ENCODE results near the gene MPPED2.
A peak's percentile ranks its signal among the peaks of the same experiment; 100 is the strongest.

Gene MPPED2

GRCh38 chr11:30586251-30587144 lies at the start of gene MPPED2:
Gene MPPED2, minus strand, starts transcription at chr11:30586353. Its CDS starts 5,980 bp downstream, at chr11:30580373.
- peak; percentile 74 for DNase-seq (ENCODE audit: extremely low spot score)
- no peak for TF ChIP-seq L3MBTL2 (conservative IDR thresholded peaks at IDR 0.05)
- TF ChIP-seq NFRKB (IDR thresholded peaks at IDR 0.05) = no peak
- TF ChIP-seq PKNOX1 (IDR thresholded peaks at IDR 0.05) = no peak
- TF ChIP-seq BHLHE40 (IDR thresholded peaks at IDR 0.05; ENCODE audit: borderline replicate concordance) = no peak
- no peak for TF ChIP-seq ZNF384 (IDR thresholded peaks at IDR 0.05)
- TF ChIP-seq LEF1 (IDR thresholded peaks at IDR 0.05; ENCODE audit: borderline replicate concordance) = no peak
- no peak for TF ChIP-seq CTBP1 (IDR thresholded peaks at IDR 0.05; ENCODE audit: borderline replicate concordance)
- TF ChIP-seq SP1 (IDR thresholded peaks at IDR 0.05) = no peak
- TF ChIP-seq ARNT (IDR thresholded peaks at IDR 0.05) = no peak
- no peak for TF ChIP-seq SUZ12 (IDR thresholded peaks at IDR 0.05)
- TF ChIP-seq FOXK2 (IDR thresholded peaks at IDR 0.05) = no peak
- no peak for TF ChIP-seq TARDBP (IDR thresholded peaks at IDR 0.05)
- no peak for TF ChIP-seq FOXA1 (IDR thresholded peaks at IDR 0.05)
- ChIA-PET CTCF (interaction anchor here (0.5 to 0.9 kb wide), 4 partner anchors 15 to 309 kb away, joined by 3 to 5 read pairs (median 3); no protein-coding TSS in a partner anchor), POLR2A (interaction anchor here (0.9 to 1.8 kb wide), 4 partner anchors 10 to 64 kb away, joined by 3 to 6 read pairs (median 4); no protein-coding TSS in a partner anchor)

GRCh38 chr11:30635401-30635989 lies 49.3 kb upstream of the MPPED2 start:
- ChIA-PET POLR2A (no interaction called here), CTCF (no interaction called here)

GRCh38 chr11:30631148-30631547 lies 45.0 kb upstream of the MPPED2 start:
- POLR2A ChIA-PET = no interaction called here
- DNase-seq (ENCODE audit: extremely low spot score) = no peak
- CTCF ChIA-PET = interaction anchor here (0.7 kb wide), 1 partner anchor 143 kb away, joined by 3 read pairs; no protein-coding TSS in a partner anchor
- TF ChIP-seq TARDBP (IDR thresholded peaks at IDR 0.05) (no peak), L3MBTL2 (conservative IDR thresholded peaks at IDR 0.05) (no peak), FOXA1 (IDR thresholded peaks at IDR 0.05) (no peak), SP1 (IDR thresholded peaks at IDR 0.05) (no peak), HDGF (IDR thresholded peaks at IDR 0.05; ENCODE audit: borderline replicate concordance) (no peak), NFRKB (IDR thresholded peaks at IDR 0.05) (no peak), BHLHE40 (IDR thresholded peaks at IDR 0.05; ENCODE audit: borderline replicate concordance) (no peak), ZNF384 (IDR thresholded peaks at IDR 0.05) (no peak), ELF4 (IDR thresholded peaks at IDR 0.05) (no peak), SUZ12 (IDR thresholded peaks at IDR 0.05) (no peak), CTBP1 (IDR thresholded peaks at IDR 0.05; ENCODE audit: borderline replicate concordance) (no peak), FOXK2 (IDR thresholded peaks at IDR 0.05) (no peak), PKNOX1 (IDR thresholded peaks at IDR 0.05) (no peak), FOXM1 (IDR thresholded peaks at IDR 0.05; ENCODE audit: borderline replicate concordance) (no peak), LEF1 (IDR thresholded peaks at IDR 0.05; ENCODE audit: borderline replicate concordance) (no peak), ARNT (IDR thresholded peaks at IDR 0.05) (no peak)

More at GRCh38 chr11:30635401-30635989, 49.3 kb upstream of the MPPED2 start:
- peak; percentile 53 for DNase-seq (ENCODE audit: extremely low spot score)
- TF ChIP-seq PKNOX1 (IDR thresholded peaks at IDR 0.05) (peak; percentile 55), CTBP1 (IDR thresholded peaks at IDR 0.05; ENCODE audit: borderline replicate concordance) (no peak), LEF1 (IDR thresholded peaks at IDR 0.05; ENCODE audit: borderline replicate concordance) (no peak), ZNF384 (IDR thresholded peaks at IDR 0.05) (no peak), FOXK2 (IDR thresholded peaks at IDR 0.05) (no peak)

- CTCF ChIA-PET = no interaction called here
Observed at GRCh38 chr11:30619767-30620166, 33.6 kb upstream of the MPPED2 start.

GRCh38 chr11:30617762-30618161 lies 31.6 kb upstream of the MPPED2 start:
- TF ChIP-seq L3MBTL2 (conservative IDR thresholded peaks at IDR 0.05) = no peak
- TF ChIP-seq FOXA1 (IDR thresholded peaks at IDR 0.05) = no peak
- no peak for DNase-seq (ENCODE audit: extremely low spot score)
- CTCF ChIA-PET = interaction anchor here (0.8 kb wide), 1 partner anchor 10 kb away, joined by 4 read pairs; no protein-coding TSS in a partner anchor
- POLR2A ChIA-PET = no interaction called here

More at GRCh38 chr11:30619767-30620166, 33.6 kb upstream of the MPPED2 start:
- TF ChIP-seq CTBP1 (IDR thresholded peaks at IDR 0.05; ENCODE audit: borderline replicate concordance) (no peak), FOXK2 (IDR thresholded peaks at IDR 0.05) (no peak), ARNT (IDR thresholded peaks at IDR 0.05) (no peak), BHLHE40 (IDR thresholded peaks at IDR 0.05; ENCODE audit: borderline replicate concordance) (no peak)
- POLR2A ChIA-PET = no interaction called here
- DNase-seq (ENCODE audit: extremely low spot score) = no peak

GRCh38 chr11:30610628-30611027 lies 24.5 kb upstream of the MPPED2 start:
- ChIA-PET POLR2A (no interaction called here), CTCF (no interaction called here)
- no peak for DNase-seq (ENCODE audit: extremely low spot score)
- TF ChIP-seq FOXA1 (IDR thresholded peaks at IDR 0.05) (no peak), PKNOX1 (IDR thresholded peaks at IDR 0.05) (no peak), FOXK2 (IDR thresholded peaks at IDR 0.05) (no peak), ELF4 (IDR thresholded peaks at IDR 0.05) (no peak), ZNF384 (IDR thresholded peaks at IDR 0.05) (no peak), L3MBTL2 (conservative IDR thresholded peaks at IDR 0.05) (no peak), NFRKB (IDR thresholded peaks at IDR 0.05) (no peak), TARDBP (IDR thresholded peaks at IDR 0.05) (no peak), BHLHE40 (IDR thresholded peaks at IDR 0.05; ENCODE audit: borderline replicate concordance) (no peak), HDGF (IDR thresholded peaks at IDR 0.05; ENCODE audit: borderline replicate concordance) (no peak), CTBP1 (IDR thresholded peaks at IDR 0.05; ENCODE audit: borderline replicate concordance) (no peak), SP1 (IDR thresholded peaks at IDR 0.05) (no peak), ARNT (IDR thresholded peaks at IDR 0.05) (no peak), LEF1 (IDR thresholded peaks at IDR 0.05; ENCODE audit: borderline replicate concordance) (no peak), SUZ12 (IDR thresholded peaks at IDR 0.05) (no peak), FOXM1 (IDR thresholded peaks at IDR 0.05; ENCODE audit: borderline replicate concordance) (no peak)
